GM21360 (cell line): ENCODE results near the gene ENAH.

Experiments used
- ATAC-seq: cut with Tn5 transposase; IDR thresholded peaks from one replicate; pipeline ENCODE4 v1.9.1; 2021; ENCODE audit warnings: mild to moderate bottlenecking, moderate library complexity; ENCODE audit not compliant: unreplicated experiment

ENAH gene

DNA sequence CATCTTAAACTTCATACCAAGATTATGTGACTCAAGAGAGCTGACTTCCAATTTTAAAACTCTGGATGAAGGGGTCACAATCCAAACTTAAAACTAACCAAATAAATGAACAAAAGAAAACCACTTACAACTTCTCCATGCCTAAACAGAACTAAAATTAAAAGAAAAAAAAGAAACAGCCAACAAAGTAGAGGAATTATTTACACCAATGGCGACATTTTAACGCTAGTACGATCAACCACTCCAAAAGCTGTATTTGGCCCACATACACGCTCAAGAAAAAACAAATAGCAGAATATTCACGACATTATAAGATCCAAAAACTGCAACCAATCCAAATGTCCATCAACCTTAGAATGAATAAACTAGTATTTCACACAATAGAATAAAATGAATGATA, 42.4 kb downstream of the ENAH start:
- ATAC-seq, result no peak

GRCh38 chr1:225608014-225608796, 44.7 kb downstream of the ENAH start:
- no peak for ATAC-seq

- ATAC-seq, result no peak
Observed at GRCh38 chr1:225607355-225607754, 45.6 kb downstream of the ENAH start.

DNA sequence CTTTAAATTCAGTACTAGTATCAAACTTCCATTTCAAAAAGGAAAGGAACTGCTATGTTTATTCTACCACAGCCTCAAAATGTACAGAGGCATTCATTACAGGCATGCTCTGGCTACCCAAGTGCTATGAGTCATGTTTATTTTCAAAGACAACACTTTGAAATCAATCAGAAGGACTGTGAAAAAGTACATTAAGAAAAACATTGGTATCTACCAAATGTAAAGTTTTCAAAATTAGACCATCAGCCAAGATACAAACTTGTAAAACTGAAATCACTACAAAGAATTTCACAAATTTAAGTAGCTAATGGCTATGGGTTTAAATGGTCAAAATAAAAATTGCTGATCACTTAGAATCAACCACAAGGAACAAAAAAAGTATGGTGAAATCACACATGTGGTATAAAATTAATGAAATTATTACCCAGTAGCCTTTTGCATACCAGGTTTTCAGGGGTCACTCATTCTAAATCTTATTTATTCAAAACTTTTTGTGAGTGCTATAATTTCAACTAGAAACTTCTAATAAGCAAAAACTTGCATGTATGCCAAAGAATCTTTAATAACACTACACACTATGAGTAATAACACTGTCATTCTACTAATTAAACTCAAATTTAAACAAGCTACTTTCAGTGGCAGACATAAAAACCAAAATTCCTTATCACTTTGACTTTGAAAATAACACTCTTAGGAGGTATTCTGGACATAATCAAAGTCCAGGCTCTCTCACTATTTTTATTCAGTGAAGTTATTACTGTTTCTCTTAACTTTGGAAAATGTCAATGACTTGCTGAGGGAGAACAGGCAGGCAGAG, 49.2 kb downstream of the ENAH start:
- ATAC-seq, result no peak

- ATAC-seq, result no peak
Observed at GRCh38 chr1:225602590-225603206, 50.2 kb downstream of the ENAH start.

DNA sequence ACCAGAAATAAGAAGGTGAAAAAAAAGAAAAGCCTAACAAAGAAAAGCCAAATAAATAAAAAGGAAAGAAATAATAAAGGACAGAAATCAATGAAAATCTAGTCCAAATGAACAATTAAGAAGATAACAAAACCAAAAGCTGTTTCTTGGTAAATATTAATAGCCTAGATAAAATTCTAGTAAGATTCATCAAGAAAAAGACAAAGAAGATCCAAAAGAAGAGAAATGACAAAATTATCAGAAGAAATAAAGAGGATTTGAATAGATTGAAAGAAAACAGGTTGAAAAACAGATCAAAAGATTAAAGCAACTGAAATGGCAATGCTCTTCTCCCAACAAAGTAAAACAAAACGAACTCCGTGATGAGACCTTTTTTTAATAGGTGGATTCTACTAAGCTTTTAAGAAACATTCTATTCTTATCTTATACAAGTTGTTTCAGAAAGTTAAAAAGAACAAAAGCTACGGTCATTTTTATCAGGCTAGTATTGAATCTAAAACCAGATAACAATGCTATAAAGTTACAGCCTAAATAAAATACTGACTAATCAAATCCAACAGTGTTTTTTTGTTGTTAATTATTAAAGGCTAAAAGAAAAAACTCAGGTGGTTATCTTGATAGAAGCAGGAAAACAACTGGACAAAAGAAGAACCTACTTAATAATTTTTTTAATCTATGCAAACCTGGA, 50.9 kb downstream of the ENAH start:
- no peak for ATAC-seq

GRCh38 chr1:225598847-225599246, 54.1 kb downstream of the ENAH start:
- no peak for ATAC-seq

- no peak for ATAC-seq
Observed at GRCh38 chr1:225597926-225598575, 54.9 kb downstream of the ENAH start.

- ATAC-seq, result no peak
Observed at GRCh38 chr1:225596736-225597135, 56.2 kb downstream of the ENAH start.

- ATAC-seq, result no peak
Observed at GRCh38 chr1:225595974-225596551, 56.9 kb downstream of the ENAH start.

- no peak for ATAC-seq
Observed at GRCh38 chr1:225595452-225595851, 57.5 kb downstream of the ENAH start.

- ATAC-seq, result no peak
Observed at GRCh38 chr1:225593414-225593813, 59.5 kb downstream of the ENAH start.

- no peak for ATAC-seq
Observed at GRCh38 chr1:225592362-225593025, 60.4 kb downstream of the ENAH start.

DNA sequence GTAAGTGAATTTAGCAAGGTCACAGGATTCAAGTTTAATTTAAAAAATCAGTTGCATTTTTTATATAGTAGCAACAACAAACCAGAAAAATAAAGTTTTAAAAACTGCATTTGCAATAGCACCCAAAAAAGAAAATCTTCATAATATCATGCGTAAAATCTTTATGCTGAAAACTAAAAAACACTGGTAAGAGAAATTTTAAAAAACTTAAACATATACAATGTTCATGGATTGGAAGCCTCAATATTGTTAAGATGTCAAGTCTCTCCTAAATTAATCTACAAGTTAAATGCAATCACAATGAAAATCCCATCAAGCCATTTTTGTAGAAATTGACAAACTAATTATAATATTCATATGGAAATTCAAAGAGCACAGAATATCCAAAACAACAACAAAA, 65.6 kb downstream of the ENAH start:
- ATAC-seq, result no peak

DNA sequence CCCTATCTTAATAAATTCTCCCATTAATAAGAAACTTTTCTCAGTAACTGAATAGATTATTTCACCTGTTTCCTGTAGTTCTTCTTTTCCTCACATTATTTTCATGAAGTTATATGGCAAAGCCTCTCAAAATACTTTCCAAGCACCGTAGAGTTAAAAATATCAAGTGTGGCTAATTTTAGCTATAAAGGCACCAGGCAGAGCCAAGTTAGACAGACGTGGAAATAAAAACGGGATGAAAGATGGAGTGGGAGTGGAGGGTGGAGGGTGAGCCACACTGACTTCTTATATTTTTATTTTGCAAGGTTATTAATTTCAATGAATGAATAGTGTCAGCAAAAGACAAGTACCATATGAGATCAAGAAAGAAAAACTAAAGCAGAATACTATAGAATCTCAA, 71.7 kb downstream of the ENAH start:
- ATAC-seq, result no peak

DNA sequence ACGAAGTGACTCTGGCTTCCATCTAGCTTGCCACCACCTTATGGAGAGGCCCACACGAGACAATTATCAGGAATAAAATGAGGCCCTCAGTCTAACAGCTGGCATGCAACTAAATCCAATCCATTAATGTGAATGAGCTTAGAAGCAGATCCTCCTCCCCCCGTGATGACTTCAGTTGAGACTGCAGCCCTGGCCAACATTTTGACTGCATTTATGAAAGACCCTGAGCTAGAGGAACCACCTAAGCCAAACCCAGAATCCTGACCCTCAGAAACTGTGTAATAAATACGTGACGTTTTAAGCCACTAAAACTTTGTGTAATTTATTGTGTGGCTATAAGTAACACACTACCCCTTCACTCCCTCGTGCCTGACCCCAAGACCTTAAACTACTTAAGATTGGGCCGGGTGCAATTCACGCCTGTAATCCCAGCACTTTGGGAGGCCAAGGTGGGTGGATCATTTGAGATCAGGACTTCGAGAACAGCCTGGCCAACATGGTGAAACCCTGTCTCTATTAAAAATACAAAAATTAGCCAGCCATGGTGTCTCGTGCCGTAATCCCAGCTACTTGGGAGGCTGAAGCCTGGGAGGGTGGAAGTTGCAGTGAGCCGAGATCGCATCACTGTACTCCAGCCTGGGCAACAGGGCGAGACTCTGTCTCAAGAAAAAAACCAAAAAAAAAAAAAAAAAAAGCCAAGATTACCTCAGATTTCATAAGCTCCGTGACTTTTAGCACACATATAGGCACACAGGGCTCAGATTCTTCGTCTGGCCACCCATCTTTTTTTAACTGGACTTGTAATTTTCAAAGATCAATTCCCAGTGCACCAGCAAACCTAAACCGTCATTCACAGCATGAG, 72.5 kb downstream of the ENAH start:
- ATAC-seq, result no peak

GRCh38 chr1:225578251-225578977, 74.5 kb downstream of the ENAH start:
- no peak for ATAC-seq

DNA sequence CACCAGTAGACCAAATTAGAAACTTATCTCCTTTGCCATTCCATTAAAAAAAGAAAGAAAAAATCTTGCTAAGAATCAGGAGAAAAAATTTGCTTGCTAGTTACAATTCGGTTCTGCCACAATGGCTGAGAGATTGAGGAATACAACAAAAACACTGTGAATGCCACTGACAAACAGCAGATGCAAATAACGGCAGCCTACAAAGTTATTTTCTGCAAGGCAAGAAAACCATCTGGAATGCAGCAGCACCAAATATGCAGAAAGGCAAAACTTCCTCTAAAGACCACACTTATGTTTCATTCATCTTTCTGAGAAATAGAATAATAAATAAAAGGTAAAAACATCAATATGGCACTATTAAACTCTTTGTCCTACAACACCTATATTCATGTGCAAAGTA, 75.7 kb downstream of the ENAH start:
- ATAC-seq, result no peak
